GM21447 (cell line): ENCODE measurements around the gene INPP5D.

Experiments
- ATAC-seq: cut with Tn5 transposase; IDR thresholded peaks from one replicate; pipeline ENCODE4 v1.9.1; 2021; ENCODE audit not compliant: unreplicated experiment

The INPP5D gene

DNA sequence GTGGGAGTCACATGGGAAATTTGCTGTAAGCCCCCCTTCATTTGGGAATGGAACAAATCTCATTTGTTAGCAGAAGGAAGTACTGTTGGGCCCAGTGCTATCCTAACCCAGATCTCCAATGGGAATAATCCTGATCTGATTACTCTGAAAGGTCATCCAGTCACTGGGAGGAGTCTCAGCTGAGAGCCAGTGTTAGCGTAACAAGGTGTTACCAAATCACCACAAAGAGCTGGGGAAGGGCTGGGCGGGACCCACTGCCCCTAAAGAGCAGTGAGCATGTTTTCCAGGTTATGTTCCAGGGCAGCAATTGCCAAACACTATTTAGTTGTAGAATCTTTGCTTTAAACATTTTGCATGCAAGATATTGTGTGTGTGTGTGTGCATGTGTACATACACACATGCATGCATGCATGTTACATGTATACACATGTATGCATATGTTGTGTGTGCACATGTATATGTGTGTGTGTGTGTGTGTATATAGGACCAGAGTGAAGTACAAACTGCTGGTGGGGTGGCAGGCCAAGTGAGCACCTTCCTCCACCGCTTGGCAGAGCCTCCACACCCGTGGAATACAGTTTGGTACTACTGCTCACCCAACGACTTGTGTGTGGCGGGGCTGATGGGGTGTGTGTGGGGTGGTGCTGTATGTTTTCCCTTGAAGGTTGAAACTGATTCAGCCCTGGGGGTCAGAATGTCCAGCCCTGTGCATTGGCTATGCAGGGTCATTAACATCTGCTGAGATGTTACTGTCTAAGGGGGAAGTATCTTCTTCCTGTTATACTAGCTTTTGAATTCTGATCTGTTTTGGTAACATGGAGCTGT, 15.2 kb downstream of the INPP5D start:
- no peak for ATAC-seq

DNA sequence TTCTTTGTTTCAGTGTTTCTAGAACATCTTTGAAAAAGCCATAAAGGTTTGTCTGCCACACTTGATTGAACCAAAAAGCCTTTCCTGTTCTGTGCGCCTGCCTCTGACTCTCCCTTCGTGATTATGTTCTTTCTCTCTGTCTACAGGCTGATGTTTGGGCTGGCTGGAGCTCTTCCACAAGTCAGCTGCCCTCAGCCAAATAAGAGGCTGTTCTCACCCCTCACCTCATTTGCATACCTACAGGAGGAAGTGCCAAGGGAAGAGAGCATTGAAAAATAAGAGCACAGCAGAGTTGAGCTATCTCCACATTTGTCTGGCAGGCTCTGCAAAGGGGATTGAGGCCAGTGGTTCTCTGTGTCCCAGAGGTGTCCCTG, 15.8 kb downstream of the INPP5D start:
- peak; percentile 53 for ATAC-seq

DNA sequence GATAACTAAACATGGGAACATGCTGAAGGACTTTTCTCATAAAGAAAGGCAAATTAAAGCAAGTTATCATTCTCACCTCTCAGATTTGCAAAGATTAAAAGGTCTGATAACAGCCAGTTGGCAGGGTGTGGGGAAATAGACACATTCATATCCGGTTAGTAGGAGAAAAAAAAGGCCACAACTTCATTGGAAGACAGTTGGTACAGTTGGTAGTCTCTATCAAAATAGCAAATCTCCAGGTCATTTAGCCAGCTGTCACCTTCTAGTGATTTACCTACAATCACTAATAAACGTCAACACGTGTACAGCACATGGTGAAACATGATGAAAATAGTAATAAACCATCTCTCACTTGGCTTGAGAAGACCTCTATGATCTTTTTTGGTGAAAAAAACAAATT, 16.6 kb downstream of the INPP5D start:
- no peak for ATAC-seq

DNA sequence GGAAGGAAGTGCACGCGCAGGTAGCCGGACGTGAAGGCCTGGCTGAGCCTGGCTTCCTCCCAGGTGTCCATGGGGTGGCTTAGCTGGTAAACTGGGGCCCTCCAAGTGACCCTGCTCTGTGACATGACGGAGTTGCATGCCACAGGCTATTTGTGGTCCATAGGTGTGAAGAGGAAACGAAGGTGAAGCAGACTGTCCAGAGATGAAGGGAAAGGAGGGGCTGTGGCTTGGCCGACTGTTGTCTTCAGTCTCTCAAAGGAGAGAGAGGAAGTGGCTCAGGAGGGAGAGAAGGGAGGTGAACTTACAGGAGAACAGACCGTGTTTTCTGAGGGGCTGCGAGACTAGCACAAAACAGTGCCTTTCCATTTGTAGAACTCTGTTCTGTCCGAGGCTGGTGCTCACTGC, 19.3 kb downstream of the INPP5D start:
- ATAC-seq, result peak; percentile 34

DNA sequence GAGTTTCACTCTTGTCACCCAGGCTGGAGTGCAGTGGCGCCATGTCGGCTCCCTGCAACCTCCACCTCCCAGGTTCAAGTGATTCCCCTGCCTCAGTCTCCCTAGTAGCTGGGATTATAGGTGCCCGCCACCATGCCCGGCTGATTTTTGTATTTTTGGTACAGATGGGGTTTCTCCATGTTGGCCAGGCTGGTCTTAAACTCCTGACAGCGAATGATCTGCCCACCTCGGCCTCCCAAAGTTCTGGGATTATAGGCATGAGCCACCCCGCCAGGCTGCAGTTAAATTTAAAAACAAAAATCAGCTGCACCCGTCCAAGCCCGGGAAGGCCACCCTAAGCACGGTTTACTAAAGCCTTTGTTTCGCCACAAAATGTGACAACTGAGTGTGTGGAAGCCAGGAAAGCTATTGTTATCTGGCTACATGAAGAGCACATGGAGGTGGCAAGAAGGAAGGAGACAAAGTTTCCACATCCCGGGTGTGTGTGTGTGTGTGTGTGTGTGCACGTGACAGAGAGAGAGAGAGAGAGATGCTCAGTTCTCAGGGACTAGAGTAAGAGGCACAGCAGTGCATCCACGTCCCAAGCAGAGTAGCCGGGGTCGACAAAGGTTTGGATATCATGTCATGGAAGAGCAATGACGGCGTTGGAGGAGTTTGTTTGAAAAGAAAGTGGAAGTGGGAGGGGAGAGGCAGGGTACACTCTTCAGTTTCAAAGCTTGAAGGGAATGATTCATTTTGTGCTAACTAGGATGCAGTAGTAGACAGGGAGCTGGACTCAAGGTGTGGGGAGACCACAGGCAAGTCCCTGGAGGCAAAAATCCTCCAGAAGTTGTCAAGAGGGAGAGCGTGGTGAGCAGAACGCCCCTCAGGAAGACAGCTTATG, 20.1 kb downstream of the INPP5D start:
- no peak for ATAC-seq

DNA sequence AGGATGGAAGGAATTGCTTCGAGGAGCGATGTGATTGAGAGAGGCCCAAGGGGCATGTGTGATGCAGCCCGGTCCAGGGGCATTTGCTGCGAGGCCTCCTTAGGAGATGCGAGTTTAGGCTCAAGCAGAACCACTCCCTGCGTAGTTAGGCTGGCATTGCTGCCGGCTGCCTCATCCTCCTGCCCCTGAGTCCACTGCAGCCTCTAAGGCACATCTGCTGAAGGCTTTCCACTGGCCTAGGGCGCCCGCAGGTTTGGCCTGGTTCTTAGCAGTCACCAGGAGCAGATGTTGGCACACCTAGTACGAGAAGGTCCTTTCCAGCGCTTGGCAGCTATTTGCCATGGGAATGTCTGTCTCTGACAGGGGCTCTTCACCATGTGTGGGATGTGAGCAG, 20.7 kb downstream of the INPP5D start:
- no peak for ATAC-seq

DNA sequence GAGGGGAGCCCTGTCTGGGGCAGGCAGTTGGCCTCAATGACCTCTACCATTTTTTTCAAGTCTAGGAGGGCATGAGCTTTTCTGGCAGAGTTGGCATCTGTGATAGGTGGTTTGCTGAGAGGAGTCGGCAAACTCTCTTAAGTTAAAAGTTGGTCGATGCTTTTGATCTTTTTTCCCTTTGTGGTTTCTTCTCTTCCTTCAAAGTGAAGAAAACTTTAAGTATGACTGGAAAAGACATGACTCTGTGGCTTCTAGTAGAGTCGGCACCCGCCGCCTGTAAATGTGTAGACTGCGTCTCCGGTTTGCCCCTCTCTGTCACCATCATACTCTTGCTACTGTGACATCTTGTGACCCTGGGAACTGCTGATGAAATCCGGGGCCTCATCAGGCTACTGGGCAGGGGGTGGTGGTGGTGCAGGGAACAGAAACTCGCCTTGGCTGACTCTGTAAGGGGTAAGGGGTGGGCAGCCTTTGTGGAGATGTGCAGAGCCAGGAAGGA, 21.1 kb downstream of the INPP5D start:
- ATAC-seq, result peak; percentile 17

DNA sequence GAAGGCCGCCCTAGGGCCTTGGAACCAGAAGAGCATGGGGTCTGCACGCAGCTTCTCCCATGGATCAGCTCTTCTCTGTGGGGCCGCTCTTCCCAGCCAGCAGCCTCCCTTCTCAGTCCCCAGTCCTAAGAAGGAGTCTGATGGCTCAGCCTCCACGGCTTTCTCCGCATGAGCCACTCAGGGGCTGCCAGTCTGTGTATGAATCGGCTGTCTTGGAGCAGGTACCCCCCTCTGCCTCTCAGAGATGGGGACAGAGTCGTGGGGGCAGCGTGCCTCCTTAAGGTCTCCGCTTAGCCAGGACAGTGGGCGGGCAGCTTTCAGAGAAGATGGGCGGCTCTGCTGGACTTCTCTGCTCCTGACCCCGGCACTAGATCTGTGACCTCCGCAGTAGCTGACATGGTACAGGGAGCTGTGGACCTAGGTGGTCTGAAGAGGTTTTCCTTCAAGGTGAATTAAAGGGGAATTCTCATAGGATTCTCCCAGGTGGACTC, 21.6 kb downstream of the INPP5D start:
- ATAC-seq, result no peak

DNA sequence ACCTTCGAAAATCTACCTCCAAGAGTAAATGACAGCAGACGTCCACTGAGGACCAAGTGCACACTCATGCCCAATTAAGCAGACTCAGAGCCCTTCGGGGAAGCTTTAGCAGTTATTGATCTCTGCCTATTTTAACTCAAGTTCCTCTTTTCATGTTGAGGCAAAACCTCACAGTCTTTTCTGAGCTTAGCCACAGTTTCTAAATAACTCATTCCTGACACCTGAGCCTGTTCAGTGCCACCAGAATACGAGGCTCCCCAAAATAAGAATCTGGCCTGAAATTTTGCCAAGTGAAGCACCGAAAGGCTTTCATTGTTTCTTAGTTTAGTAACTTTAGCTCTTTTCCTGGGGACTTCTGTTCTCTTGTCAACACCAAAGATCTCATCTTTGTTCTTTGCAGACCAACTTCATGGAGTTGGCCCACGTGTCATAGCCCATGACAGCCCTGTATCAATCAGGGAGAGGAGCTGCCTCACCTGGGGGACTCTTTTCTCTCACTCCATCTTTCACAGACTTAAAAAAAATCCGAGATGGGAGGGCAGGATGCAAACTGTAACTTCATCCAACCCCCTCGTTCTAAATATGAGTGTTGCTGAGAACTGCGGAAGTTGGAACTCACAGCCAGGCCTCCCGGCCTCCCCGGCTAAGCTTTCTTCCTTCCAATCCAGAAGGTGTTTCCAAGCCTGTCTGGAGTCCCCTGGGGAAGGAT, 22.2 kb downstream of the INPP5D start:
- ATAC-seq, result peak; percentile 34

DNA sequence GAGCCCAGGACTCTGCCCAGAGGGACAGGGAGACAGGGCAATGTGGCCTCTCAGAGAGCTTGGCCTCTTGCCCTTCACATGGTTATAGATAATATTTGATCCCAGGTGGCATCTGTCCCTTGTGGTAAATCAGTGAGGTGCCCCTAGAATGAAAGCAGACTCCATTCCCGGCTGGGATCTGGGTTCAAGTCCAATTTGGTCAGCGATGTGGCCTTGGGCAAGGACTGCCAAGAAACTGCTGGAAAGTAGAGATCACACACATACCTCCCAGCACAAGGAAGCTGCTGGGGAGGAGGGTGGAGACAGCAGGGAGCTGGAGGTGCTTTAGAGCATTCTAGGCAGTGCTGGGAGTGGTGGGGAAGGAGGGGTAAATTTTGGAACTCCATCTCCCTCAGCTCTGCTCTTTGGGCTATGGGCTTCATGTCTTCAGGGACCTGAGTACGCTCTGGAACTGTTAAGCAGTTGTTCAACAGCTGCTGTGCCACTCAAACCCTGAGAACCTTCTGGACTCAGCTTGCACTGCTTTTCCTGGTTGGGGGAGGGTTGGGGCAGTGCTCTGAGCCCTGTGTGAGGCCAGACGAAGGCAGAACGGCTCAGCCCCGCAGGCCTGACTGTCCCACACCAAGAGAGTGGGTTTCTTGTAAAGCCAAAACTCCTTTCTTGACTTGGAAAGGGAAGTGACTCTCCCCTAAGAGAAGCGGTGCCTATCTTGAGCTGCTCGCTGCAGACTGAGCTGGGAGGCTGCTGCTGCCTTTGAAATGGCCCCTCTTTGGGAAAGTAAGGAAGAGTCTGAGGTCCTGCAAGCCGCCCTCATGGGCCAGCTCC, 23.0 kb downstream of the INPP5D start:
- no peak for ATAC-seq

DNA sequence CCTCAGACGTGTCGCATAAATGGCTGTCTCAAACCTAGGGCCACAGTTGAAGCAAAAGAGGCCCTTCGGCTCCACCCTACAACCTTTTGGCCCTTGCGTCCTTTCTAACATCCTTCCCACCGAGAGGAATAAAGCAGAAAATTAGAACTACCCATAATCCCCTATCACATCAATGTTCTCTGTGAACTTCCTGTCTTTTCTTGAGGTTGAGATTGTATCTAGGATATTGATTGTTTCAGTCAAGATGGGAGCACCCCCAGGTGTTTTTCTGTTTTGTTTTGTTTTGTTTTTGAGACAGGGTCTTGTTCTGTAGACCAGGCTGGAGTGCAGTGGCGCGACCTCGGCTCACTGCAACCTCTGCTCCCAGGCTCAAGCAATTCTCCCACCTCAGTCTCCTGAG, 23.6 kb downstream of the INPP5D start:
- no peak for ATAC-seq

DNA sequence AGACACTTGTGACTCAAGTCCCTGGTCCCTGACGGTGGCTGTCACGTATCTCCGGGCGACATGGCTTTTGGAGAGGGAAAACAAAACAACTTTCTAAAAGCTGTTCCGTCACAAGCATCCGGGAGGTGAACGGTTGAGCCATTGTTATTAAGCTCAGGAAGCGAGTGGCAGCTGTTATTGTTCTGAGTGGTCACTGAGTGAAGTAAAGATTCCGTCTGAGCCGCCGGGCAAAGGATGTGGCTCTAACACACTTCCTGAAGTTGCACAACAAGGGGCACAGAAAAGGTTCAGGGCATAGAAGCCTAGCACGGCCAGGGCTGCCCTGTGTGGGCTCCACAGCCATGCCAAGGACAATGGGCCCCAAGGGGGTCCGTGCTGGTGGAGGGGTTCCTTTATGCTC, 24.3 kb downstream of the INPP5D start:
- peak; percentile 20 for ATAC-seq

DNA sequence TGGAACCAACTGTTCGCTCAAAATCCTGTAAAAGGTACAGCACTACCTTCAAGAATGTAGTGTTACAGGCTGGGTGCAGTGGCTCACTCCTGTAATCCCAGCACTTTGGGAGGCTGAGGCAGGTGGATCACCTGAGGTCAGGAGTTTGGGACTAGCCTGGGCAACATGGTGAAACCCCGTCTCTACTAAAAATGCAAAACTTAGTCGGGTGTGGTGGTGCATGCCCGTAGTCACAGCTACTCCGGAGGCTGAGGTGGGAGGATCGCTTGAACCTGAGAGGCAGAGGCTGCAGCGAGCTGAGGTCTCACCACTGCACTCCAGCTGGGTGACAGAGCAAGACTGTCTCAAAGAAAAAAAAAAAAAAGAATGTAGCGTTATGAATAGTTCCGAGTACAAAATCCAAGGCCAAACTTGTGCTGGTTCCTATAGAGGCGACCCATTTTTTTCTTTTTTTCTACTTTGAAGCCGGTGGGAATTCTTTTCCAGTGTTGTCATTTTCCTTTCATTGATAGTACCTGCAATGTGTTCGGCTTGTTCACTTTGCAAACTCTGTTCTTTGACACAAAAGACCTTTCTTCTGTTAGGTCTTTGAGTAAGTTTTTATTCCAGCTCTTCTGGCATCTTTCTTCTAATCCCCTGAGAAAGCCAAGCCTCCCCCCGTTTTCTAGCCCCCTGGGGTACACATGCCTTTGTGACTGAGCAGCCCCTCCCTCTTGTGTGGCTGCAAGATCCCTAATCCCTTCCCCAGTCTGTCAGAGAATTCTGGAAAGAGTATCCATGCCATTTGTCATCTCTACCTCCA, 25.1 kb downstream of the INPP5D start:
- ATAC-seq, result no peak

DNA sequence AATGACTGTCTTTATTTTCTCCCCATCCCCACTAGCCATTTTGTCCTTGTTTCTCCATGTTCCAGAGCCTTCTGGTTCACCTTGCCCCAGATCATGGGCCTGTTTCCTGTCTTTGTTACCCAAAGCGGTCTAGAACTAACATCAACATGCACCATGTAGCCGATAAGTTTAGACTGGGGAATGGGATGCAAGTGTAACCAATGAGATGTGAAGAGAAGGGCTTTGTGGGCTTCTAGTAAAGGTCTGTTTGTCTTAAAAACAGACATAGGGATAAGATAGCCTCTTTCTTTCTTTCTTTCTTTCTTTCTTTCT, 25.7 kb downstream of the INPP5D start:
- ATAC-seq, result no peak

DNA sequence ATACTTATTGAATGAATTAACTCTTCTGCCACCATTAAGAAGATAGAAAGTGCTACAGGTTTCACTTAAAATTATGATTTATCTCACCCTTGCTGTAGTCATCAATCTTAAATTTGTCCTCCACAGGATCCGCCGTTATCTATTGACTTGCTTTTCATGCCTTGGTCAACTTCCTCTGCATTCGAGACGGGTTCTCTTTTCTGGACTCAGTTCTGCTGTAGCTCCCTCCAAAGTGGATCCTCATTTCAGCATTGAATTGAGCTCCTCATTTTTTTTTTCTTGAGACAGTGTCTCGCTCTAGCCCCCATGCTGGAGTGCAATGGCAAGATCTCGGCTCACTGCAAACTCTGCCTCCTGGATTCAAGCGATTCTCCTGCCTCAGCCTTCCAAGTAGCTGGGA, 27.6 kb downstream of the INPP5D start:
- ATAC-seq, result no peak

DNA sequence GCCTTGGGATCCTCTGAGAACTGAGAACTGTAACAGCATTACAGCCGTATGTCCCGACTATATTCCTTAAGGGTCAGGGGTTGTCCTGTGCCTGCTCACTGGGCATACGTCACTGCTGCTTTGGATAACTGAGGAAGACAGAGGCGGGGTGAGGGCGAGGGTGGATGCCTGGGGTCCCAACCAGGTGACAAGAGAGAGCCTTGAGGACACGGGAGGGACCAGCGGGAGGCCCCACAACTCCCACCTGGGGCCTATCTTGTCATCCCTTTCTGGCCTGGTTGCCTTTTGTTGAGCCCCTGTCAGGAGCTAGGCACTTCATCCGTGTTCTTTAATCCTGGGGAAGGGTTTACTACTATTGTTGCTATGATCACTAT, 28.8 kb downstream of the INPP5D start:
- ATAC-seq, result no peak

DNA sequence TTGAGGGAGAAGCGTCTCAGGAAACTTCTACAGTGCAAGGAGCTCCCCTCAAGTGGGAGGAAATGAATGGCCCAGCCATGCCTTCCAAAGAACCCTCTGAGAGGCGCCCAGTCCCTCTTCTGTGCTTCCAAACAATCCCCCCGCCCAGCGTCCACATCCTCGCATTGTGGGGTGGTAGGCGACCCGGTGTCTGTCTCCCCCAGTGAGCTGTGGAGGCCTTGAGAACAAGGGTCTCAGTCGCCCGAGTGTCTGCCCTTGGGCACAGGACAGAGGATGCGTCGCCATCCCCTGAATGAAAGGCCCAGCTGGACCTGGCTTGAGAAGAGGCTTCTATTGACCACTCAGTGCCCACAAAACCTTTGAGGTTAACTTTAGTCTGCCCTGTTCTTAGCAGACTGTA, 29.7 kb downstream of the INPP5D start:
- ATAC-seq, result no peak

DNA sequence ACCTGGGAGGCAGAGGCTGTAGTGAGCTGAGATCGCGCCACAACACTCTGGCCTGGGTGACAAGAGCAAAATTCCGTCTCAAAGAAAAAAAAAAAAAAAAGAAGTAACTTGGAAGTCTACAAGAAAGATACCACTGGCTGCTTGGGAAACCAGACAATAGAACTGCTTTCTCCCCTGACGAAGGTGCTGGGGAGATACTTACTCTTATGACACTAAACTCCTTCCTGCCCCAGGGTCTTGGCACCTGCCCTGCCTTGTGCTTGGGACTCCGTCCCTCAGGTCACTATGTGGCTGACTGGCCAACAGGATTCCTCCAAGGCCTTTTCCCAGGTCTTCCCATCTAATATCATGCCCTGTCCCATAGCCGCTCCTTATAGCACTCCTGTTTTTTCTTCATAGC, 30.7 kb downstream of the INPP5D start:
- no peak for ATAC-seq

DNA sequence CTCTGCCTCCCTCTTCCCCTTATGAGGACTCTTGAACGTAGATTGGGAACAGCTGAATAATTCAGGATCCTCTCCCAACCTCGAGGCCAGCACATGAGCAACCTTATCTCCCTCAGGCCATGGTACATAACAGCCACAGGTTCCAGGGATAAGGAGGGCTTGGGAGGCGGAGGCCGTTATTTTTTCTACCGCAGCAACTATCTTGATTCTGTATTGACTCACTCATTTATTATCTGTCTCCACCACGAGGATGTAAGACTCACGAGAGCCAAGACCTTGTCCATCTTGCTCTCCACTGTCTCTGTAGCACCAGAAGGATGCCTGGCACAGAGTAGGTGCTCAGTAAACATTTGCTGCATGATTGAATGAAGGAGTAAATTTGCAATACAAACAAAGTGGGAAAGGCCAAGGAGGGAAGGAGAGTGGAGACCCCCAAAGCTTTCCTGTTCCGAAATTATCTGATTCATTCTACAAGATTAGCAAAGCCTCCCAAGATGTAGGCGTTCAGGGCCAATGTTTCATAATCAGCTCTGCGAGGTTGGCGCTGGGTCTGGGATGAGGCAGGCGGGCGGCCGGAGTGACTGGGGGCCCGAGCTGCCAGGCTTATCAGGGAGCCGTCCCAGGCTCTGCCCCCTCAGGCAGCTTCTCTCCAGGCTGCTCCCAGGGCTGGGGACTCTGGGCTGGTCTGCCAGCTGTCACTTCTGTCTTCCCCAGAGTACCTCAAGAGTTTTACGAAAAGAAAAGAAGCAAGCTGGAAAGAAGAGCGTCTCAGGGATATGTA, 31.6 kb downstream of the INPP5D start:
- ATAC-seq, result no peak
